Neuron (in vitro differentiated cells): ENCODE data around the gene HSPA12B.

Experiments used
- H2AFZ ChIP-seq: one replicate; pipeline ENCODE4 v1.6.1; 2013; ENCODE audit warnings: low read depth, mild to moderate bottlenecking, inconsistent platforms, low read length, moderate library complexity
- H3K27me3 ChIP-seq: one replicate; pipeline ENCODE4 v1.6.1; 2013; ENCODE audit warnings: low read length; ENCODE audit not compliant: insufficient read depth
- H3K36me3 ChIP-seq: one replicate; pipeline ENCODE4 v1.6.1; 2013; ENCODE audit warnings: low read length; ENCODE audit not compliant: insufficient read depth
- H3K4me1 ChIP-seq: one replicate; pipeline ENCODE4 v1.6.1; 2013; ENCODE audit warnings: low read length; ENCODE audit not compliant: insufficient read depth
- H3K4me3 ChIP-seq: 2 replicates; pipeline ENCODE4 v1.5.1; 2013; ENCODE audit warnings: mild to moderate bottlenecking, low read length, moderate library complexity
- H3K9me3 ChIP-seq: one replicate; pipeline ENCODE4 v1.6.1; 2013; ENCODE audit warnings: low read length

Gene HSPA12B

DNA sequence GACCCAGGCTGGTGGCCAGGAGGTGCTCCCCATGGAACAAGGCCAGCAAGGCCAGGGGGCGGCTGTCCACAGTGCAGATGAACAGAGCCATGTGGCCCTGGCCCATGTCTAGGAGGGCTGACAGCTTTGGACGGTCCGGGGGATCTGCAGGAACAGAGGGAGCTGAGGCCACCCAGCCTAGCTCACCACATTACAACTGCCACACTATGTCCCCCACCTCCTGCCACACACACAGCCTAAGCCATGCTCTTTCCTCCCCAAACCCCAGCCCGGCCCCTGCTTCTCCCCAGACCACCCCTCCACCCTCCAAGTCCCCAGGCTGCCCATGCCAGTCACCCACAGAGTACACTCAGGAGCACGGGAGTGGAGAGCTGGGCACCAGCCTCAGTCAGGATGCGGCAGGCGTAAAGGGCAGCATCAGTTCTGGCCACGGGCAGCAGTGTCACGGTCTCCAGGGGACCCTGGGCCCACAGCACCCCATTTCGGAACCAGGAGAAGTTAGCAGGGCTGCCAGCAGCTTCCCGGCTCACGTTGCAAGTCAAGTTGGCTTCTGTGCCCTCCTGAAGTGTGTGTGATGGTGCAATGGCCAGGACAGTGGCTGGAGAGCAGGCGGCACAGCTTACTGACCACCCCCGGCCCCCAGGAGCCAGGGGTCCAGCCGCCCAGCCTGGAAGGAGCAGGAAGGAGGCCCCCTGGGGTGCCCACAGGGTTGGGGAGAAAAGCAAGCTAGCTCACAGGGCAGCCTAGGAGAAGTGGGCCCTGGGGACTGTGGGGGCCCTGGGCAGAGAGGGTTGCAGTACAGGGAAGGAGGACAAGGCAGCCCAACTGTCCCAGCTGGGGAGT is 35.5 kb upstream of the HSPA12B start:
- Histone ChIP-seq H2AFZ (no peak overlapping the region), H3K4me1 (no peaks in the 10 kb centered on the region), H3K27me3 (no peaks in the 10 kb centered on the region), H3K36me3 (no peaks in the 10 kb centered on the region), H3K4me3 (no peak overlapping the region), H3K9me3 (peaks cover 5% of the 10 kb centered on the region)

DNA sequence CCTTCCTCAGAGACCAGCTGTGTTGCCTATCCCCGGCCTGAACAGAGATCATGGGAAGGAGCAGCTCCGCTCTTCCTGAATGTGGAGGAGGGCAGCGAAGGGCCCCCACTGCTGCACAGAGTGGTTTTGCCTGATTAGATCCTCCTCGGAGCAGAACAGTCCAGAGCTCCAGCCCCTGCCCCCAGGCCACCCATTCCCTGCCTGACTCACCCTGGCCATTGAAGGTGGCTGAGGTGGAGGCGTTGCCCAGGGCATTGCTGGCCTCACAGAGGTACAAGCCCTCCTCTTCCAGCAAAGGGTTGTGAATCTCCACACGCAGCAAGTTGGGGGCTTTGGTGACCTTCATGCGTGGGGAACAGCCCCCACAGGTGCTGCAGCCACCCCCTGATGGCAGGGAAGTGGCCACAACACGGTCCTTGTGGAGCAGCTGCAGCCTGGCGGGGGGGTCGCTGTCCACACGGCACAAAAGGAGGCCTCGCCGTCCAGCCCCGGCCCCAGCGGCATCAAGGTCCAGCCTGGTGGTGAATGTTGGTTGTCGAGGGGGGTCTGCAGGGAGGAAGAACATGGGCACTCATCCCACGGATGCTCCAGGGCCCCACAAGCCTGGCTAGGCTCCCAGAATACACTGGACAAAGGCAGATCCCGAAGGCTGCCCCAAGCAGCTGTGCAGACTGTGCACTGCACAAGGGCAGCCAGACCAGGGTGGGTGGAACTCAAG is 34.7 kb upstream of the HSPA12B start:
- Histone ChIP-seq H3K36me3 (no peaks in the 10 kb centered on the region), H3K4me3 (no peak overlapping the region), H3K4me1 (no peaks in the 10 kb centered on the region), H3K27me3 (no peaks in the 10 kb centered on the region), H3K9me3 (peaks cover 5% of the 10 kb centered on the region), H2AFZ (no peak overlapping the region)

DNA sequence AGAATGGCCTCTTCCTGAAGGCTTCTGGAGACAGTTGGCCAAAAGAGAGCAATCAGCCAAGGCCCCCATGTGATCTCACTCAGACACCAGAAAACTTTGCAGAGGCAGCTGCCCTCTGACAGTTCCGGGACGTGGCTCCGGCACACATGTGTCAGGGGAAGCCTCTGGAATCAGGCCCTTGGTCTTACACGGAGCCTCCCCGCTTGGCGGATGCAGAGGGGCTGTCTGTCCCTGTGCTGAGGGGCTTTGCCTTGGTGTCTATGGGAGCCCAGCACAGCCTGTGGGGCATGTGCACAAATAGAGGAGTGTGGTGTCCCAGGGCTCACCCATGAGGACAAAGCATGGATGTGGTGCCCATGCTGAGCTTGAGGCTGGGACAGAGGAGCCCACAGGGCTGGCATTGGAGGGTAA is 33.9 kb upstream of the HSPA12B start:
- Histone ChIP-seq H2AFZ (no peak overlapping the region), H3K36me3 (no peaks in the 10 kb centered on the region), H3K9me3 (peaks cover 5% of the 10 kb centered on the region), H3K4me3 (no peak overlapping the region), H3K27me3 (no peaks in the 10 kb centered on the region), H3K4me1 (no peaks in the 10 kb centered on the region)

- Histone ChIP-seq H3K27me3 (no peaks in the 10 kb centered on the region), H3K36me3 (no peaks in the 10 kb centered on the region), H3K4me1 (no peaks in the 10 kb centered on the region), H2AFZ (no peak overlapping the region), H3K9me3 (peaks cover 5% of the 10 kb centered on the region), H3K4me3 (no peak overlapping the region)
These were observed 33.4 kb upstream of the HSPA12B start for GRCh38 chr20:3699037-3699436.

DNA sequence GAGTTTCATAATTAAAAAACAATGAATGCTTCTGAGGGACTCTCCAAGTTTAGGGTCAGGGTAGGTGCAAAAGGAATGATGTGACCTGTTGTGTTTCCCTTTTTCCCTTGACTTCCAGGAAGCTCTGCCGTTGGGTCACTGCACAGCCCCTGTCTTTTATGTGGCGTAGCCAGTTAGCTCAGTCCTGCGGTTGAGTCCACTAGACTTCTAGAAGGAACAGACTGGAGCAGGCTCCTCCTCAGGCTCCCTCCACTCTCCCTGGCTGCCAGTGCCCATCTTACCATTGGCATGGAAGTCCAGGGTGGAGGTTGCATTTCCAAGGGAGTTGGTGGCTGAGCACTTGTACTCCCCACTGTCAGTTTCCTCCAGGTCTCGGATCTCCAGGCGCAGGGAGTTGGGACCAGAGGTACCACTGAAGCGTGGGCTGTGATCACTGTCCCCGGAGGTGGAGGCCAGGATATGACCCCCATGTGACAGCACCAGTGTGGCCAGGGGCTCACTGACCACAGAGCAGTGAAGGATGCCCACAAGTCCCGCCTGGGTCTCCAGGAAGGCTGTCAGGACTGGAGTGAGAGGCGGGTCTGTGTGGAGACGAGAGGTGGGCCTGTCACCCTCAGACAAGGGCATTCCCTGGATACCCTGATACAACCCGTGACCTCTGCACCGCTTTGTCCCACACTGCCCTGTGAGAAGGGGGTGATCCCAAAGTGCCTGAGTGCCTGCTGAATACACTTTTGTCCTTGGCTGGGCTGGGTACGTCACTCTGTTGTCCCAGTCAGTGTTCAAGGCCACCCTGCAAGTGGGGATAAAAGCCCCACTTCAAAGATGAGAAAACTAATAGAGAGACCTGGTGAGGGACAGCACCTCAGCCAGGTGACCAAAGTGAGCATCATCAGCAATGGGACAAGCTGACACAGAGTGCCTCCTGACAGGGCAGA is 31.2 kb upstream of the HSPA12B start:
- Histone ChIP-seq H3K4me1 (no peaks in the 10 kb centered on the region), H3K36me3 (no peaks in the 10 kb centered on the region), H3K4me3 (no peak overlapping the region), H2AFZ (no peak overlapping the region), H3K9me3 (peaks cover 4% of the 10 kb centered on the region), H3K27me3 (peaks cover 3% of the 10 kb centered on the region)

DNA sequence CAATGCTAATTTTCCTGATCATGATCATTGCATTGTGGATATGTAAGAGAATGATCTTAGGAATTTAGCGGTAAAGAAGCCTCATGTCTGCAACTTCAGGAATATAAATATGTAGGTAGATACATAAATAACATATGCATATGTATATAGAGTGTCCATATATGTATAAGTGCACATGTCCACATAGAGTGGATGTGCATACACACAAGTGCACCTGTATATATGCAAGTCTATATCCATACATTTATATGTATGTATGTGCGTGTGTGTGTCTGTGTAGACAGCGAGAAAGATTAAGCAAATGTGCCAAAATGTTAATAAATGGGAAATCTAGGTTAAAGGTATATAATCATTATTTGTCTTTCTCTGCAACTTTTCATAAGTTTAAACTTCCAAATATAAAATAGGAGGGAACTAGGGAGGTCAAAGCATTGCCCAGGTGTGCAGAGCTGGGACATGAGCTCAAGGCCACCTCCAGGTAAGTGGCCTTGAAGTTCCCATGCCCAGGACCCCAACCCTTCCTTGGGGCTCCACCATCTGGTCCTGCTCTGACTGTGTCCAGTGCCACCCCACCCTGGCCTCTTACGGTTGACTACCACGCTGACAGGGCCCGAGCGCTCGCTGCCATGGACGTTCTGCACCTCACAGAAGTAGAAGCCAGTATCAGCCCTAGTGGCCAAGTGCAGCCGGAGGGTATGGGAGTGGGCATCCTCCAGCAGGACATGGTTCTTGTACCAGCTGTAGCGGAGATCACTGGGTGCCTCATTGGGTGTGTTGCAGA is 29.7 kb upstream of the HSPA12B start:
- H3K27me3 ChIP-seq, result peaks cover 7% of the 10 kb centered on the region
- H3K4me3 ChIP-seq, result no peak overlapping the region
- H2AFZ ChIP-seq, result no peak overlapping the region
- H3K9me3 ChIP-seq, result no peaks in the 10 kb centered on the region
- H3K4me1 ChIP-seq, result no peaks in the 10 kb centered on the region
- H3K36me3 ChIP-seq, result no peaks in the 10 kb centered on the region

GRCh38 chr20:3704087-3704486 is 28.4 kb upstream of the HSPA12B start:
- H3K27me3 ChIP-seq, result peaks cover 7% of the 10 kb centered on the region
- H3K4me1 ChIP-seq, result no peaks in the 10 kb centered on the region
- H3K36me3 ChIP-seq, result no peaks in the 10 kb centered on the region
- H3K4me3 ChIP-seq, result no peak overlapping the region
- H2AFZ ChIP-seq, result no peak overlapping the region
- H3K9me3 ChIP-seq, result no peaks in the 10 kb centered on the region

GRCh38 chr20:3705491-3705969 is 27.0 kb upstream of the HSPA12B start:
- Histone ChIP-seq H3K9me3 (no peaks in the 10 kb centered on the region), H3K4me3 (no peak overlapping the region), H2AFZ (no peak overlapping the region), H3K4me1 (no peaks in the 10 kb centered on the region), H3K36me3 (no peaks in the 10 kb centered on the region), H3K27me3 (peaks cover 7% of the 10 kb centered on the region)

DNA sequence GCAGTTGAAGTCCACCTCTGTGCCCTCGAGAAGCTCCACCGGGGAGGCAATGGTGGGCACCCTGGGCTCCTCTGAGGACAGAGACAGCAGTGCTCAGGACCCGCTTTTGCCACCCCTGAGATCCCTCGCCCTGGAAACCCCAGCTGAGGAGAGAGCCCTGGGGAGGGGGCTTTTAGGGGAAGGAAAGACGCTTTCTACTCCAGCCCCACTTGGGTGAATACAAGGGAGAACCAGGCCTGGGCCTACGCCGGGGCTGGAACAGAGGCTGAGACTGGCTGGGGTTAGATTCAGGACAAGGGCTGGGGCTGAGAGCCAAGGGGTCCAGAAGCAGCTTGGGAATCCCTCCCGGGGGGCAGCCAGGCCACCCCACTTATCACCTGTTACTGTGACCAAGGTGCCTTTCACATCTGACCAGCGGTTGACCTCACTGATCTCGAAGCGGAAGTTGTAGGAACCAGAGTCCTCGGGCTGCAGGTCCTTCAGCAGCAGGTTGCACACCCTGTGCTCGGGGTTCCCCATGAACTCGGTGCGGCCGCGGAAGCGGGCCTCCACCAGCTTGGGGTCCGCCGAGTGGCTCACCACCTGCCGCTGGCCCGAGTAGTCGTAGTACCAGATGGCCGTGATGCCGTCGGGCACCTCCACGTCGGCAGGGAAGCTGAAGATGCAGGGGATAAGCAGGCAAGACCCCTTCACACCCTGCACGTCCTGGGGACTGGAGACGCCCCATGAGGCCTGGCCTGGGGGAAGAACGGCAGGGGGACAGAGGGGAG is 26.3 kb upstream of the HSPA12B start:
- Histone ChIP-seq H3K27me3 (peaks cover 7% of the 10 kb centered on the region), H2AFZ (no peak overlapping the region), H3K4me3 (no peak overlapping the region), H3K4me1 (no peaks in the 10 kb centered on the region), H3K9me3 (no peaks in the 10 kb centered on the region), H3K36me3 (no peaks in the 10 kb centered on the region)

DNA sequence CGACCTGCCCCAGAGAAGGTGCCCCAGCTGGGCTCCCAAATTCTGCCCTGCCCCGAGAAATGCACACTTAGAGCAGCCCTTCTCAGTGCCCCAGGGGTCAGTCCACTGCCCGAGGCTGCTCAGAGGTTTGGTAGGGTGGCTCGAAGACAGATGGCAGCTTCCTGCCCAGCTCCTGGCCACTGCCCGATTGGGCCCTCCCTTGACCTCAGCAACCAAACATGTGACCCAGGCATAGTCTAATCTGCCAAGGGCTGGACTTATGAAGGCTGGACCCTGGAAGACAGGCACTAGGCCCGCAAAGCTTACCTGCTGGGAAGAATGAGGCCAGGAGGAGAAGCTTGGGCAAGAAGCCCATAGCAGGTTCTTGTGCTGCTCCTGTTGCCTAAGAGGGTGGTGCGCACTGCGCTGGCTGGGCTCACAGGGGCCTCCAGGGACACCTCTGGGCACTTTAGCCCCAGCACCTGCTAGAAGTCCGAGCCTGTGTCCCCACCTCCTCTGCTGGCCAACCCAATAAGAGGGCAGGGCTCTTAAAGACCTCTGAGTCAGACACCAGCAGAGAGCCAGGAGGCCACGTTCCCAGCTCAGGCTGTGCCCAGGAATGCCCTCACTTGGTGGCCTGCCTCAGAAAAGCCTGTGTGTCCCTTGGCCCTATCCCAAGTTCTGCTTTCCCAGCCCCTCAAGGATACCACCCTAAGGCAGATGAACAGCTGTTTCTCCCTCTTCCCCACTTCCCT is 25.5 kb upstream of the HSPA12B start:
- Histone ChIP-seq H3K36me3 (no peaks in the 10 kb centered on the region), H3K27me3 (peaks cover 7% of the 10 kb centered on the region), H2AFZ (no peak overlapping the region), H3K9me3 (no peaks in the 10 kb centered on the region), H3K4me1 (no peaks in the 10 kb centered on the region), H3K4me3 (no peak overlapping the region)

DNA sequence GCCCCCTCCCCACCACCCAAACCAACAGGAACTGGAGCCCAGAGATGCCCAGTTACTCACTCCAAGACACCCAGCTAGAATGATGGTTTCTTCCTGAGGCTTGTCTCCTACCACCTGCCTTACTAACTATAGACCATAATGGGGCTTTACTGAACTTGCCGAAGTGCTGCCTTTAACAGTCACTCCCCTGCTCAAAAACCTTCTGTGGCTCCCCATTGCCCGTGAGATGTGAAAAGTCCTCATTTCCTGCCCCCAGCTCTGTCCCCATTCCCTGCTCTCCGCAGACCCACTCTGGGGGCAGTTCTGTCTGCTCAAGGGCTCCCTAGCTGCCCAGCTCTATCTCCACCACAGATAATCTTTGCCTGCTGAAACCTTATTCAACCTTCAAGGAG is 25.0 kb upstream of the HSPA12B start:
- no peak overlapping the region for H3K4me3 ChIP-seq
- H3K4me1 ChIP-seq, result no peaks in the 10 kb centered on the region
- H3K9me3 ChIP-seq, result no peaks in the 10 kb centered on the region
- H3K36me3 ChIP-seq, result no peaks in the 10 kb centered on the region
- H2AFZ ChIP-seq, result no peak overlapping the region
- H3K27me3 ChIP-seq, result peaks cover 7% of the 10 kb centered on the region
